NCI-H128 (cell line): ENCODE results near the gene MORN1.

Experiments
- DNase-seq: peaks from one replicate; lab custom pipeline; 2025; ENCODE audit not compliant: unreplicated experiment; lab: John Stamatoyannopoulos, UW

The MORN1 gene

DNA sequence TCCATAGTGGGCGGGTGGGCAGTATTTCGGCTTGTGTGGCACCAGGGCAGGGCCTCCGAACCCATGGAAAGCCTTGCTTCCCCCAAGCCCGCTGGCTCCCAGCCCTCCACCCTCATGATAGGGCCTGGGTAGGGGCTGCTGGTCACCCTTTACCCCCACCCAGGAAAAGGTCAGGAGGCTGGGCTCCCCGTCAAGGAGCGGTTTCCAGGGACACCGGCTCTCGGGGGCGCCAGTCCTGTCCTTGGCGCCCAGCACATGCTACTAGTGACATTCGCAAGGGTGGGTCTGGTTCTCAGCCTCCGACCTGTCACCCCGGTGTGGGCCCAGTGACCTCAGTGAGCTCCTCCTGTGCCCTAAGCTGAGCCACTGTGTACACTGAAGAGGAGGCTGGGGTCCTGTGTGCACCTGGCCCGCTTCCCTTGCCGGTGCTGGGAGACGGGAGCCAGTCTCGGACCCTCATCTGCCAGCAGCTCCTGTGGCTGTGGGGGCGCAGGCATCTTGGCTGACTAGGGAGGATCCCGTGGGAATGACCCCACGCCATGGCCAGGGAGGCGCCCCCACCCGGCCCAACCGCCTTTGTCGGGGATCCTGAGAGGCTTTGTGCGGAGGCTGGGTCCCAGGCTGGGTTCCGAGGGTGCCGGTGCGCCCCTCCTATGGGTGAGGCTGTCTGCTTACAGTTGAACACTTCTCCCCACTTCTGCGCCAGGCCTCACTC lies 108.6 kb downstream of the MORN1 start:
- no peak for DNase-seq

GRCh38 chr1:2279817-2280216 lies 111.5 kb downstream of the MORN1 start:
- DNase-seq: no peak

GRCh38 chr1:2279210-2279639 lies 112.1 kb downstream of the MORN1 start:
- DNase-seq: no peak

GRCh38 chr1:2278591-2279209 lies 112.7 kb downstream of the MORN1 start:
- no peak for DNase-seq

DNA sequence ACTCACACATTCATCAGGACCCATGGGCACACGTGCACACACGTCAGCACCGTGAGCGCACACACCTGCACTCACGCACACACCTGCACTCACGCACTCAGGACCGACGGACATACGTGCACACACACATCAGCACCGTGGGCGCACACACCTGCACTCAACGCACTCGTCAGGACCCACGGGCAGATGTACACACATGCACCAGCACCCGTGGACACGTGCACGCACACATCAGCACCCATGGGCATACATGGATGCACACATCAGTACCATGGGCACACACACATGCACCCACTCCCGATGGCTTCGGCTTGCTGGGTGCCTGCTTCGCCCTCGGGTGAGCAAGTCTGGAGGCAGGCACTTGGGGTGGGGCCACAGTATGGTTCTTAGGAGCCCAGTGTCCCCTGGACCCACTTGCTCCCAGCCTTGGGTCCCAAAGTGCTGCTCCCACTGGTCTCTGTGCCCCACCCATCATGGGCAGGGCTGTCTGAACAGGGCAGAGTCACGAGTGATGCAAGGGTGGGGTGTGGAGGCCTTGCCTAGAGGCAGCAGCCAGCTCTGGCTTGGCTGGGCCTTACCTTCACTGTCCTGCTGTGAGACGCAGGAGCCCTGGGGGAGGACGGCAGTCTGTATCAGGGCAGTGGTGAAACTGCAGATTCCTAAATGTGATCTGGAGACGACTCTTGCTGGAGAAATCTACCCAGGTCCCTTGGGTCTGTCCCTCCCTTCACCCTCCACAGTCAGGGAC lies 113.4 kb downstream of the MORN1 start:
- DNase-seq: no peak

DNA sequence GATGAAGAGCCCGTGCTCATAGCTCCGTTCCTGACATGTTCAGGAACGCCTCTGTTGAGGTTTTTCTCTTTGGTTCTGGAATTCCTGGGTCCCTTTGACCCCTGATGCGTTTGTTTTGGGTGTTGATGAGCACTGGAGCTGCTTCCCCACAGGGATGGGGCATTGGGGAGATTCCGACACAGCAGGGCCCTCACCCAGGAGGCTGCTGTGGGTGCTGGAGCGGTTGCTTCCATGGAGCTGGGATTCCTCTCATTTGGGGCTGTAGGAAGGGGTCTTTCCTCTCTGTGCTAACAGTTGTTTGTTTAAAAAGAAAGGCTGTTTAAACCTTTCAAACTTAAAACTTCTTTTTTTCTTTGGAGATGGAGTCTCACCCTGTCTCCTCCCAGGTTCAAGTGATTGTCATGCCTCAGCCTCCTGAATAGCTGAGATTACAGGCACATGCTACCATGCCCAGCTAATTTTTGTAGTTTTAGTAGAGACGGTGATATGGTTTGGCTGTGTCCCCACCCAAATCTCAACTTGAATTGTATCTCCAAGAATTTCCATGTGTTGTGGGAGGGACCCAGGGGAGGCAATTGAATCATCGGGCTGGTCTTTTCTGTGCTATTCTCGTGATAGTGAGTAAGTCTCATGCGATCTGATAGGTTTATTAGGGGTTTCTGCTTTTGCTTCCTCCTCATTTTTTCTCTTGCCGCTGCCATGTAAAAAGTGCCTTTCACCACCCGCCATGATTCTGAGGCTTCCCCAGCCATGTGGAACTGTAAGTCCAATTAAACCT lies 114.4 kb downstream of the MORN1 start:
- DNase-seq: no peak

- peak; percentile 34 for DNase-seq
These were observed 115.4 kb downstream of the MORN1 start for GRCh38 chr1:2275796-2276536.

DNA sequence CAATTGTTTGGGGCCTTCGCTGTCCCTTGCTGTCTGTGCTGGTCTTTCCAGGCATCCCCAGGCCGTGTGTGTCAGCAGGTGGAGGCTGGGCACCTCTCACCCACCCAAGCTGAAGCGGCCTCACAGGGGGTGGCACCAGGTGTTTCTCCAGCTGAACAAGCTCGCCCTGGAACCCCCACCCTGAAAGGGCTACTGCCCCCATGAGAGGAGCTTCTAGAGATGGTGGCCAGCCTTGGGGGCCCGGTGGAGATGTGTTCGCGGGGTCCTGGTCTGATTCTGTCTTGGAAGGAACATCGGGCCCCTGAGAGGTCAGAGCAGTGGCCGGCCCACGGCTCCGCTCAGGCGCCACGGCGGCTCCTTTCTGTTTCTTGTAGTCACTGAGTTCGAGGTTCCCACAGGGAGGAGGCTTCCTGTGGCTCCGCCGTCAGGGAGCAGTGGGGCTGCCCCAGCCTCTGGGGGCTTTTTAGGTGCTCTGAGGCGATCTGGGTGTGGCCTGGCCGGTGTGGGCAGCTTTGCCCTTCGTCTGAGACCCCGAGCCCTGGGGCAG lies 116.4 kb downstream of the MORN1 start:
- DNase-seq: no peak

DNA sequence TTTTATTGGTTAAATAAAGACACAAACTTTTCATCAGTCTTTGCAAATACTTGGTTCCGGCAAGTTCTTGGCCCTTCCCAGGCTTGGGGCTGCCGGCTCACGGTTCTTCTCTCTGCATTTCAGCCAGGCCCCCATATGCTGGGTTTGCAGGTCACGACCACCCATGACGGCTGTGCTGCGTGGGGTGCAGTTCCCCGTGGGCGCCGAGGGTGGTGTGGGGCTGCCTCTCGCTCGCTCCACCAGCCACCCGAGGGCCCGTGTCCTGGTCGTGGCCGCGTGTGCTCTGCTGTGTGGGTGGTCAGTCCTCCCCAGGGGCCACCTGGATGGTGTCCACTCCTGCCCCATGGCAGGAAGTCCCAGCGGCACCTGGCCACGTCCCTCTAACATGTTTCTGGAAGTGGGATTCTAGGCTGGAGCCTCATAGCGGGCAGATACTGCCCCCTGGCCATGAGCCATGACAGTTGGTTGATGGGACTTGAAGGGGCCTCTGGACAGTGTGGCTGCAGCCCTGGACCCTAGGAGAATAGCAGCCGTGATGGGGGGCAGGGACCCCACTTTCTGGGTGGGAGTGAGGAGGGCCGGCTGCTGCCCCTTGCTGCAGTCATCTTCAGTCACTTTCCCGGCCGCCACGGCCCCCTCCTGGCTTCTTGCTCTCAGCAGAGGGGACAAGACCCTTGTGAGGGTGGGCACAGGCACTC lies 117.0 kb downstream of the MORN1 start:
- DNase-seq: no peak

- DNase-seq: no peak
These were observed 117.8 kb downstream of the MORN1 start for GRCh38 chr1:2273401-2274090.

GRCh38 chr1:2272686-2273400 lies 118.5 kb downstream of the MORN1 start:
- DNase-seq: no peak

DNA sequence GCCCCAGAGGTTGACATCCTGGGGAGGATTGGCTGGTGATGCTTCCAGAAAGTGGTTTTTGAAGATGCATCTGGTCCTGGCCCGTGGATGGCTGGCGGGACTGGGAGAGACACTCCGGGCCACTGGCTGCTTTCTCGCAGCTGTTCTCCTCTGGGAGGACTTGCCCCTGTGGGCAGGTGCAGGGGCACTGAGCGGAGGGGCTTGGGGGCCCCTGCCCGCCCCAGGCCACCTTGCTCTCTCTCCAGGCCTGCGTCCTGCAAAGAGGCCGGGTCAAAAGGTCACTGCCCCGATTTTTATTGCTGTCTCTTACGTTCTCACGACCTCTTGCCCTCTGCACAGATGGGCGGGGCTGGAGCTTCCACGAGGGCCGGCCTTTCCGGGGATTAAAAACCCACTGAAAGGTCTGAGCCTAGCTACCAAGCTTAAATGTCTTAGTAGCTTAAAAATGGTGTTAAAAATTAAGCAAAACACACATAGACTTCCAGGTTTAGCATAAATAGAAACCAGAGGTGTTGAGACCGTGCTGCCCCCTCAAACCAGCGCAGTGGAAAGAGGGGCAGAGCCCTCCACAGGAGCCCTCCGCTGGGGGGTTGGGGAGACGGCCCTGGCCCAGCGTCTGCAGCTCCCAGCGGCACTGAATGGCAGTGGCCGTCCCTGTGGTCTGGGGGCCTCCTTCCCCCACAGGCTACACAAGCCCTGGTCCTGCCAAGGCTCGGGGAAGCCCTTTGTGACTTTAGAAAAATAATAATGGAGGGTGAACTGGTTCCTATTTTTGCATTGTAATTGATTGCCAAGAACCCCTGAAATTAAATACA lies 119.3 kb downstream of the MORN1 start:
- DNase-seq: no peak
